ENCODE data around the gene EIF3D. TPM values are rescaled to one million over a fixed set of nuclear protein-coding genes. Genes with fewer than 3 reads are reported as not detected.

Gene EIF3D
- total and polyA plus RNA-seq, 2 of the 13 experiments (the other 11 are each of a cell fraction or from before 2014, with no cell fraction given): 118 to 274 TPM

DNA sequence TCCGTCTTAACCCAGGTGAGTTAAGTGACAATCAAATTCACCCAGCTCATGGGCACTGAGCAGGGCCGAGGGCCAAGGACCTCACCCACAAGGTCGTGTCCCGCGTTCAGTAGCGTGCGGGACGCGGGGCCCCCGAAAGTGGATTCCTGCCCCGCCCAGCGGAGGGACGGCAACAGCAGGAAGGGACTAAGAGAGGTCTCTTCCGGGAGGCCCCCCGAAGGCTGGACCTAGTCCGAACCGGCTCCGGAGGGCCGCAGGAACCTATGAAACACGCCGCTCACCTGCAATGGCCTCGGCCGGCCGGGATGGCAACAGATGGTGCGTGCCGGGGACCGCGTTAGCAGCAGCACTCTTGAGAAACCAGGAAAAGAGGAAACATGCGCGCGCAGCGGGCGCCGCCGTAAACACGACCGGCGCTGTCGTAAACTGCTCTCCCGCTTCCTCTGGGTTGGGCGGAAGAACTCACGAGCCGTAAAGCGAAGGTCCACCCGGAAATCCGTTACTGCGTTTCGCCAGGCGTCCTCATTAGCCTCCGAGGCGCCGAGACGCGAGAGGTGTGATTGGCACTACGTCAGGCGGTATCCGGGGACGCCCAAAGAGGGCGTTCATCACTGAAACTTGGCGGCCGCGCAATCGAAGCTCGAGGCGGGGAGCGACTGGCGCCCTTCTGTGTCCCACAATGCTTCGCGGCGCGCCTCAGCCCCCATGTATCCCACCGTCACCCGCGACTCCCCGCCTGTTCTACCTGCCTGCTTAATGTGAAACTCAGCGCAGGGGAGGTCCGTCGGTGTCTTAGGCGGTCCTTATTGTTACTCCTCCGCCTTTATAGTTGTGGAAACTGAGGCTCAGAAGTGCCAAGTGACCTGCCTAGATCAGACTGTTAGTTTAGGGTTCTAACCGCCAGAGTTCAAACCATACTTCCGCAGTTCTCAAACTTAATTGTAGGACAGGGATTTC lies at the start of gene EIF3D (continued):
- no peak for TF ChIP-seq FLYWCH1 (CRISPR knock-in tag; IDR thresholded peaks at IDR 0.05)
- TF ChIP-seq ETV5 (CRISPR knock-in tag; IDR thresholded peaks at IDR 0.05; ENCODE audit: borderline replicate concordance): peak; percentile 87
- TF ChIP-seq GTF3A (CRISPR knock-in tag; conservative IDR thresholded peaks at IDR 0.05): no peak
- no peak for TF ChIP-seq ZNF234 (CRISPR knock-in tag; conservative IDR thresholded peaks at IDR 0.05)
- no peak; the same call in 1 of the 2 replicates for TF ChIP-seq NKX3-1 (CRISPR knock-in tag; IDR thresholded peaks at IDR 0.05)
- TF ChIP-seq PAX8 (CRISPR knock-in tag; IDR thresholded peaks at IDR 0.05; ENCODE audit: borderline replicate concordance): no peak
- TF ChIP-seq KMT2B (CRISPR knock-in tag; IDR thresholded peaks at IDR 0.05): peak; percentile 70; the same call in 1 of the 2 replicates
- TF ChIP-seq, protein P1, sequence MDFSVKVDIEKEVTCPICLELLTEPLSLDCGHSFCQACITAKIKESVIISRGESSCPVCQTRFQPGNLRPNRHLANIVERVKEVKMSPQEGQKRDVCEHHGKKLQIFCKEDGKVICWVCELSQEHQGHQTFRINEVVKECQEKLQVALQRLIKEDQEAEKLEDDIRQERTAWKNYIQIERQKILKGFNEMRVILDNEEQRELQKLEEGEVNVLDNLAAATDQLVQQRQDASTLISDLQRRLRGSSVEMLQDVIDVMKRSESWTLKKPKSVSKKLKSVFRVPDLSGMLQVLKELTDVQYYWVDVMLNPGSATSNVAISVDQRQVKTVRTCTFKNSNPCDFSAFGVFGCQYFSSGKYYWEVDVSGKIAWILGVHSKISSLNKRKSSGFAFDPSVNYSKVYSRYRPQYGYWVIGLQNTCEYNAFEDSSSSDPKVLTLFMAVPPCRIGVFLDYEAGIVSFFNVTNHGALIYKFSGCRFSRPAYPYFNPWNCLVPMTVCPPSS (IDR thresholded peaks at IDR 0.05): no peak
- no peak for TF ChIP-seq CAMTA2 (CRISPR knock-in tag; IDR thresholded peaks at IDR 0.05; ENCODE audit: borderline replicate concordance)
- TF ChIP-seq, protein P2, sequence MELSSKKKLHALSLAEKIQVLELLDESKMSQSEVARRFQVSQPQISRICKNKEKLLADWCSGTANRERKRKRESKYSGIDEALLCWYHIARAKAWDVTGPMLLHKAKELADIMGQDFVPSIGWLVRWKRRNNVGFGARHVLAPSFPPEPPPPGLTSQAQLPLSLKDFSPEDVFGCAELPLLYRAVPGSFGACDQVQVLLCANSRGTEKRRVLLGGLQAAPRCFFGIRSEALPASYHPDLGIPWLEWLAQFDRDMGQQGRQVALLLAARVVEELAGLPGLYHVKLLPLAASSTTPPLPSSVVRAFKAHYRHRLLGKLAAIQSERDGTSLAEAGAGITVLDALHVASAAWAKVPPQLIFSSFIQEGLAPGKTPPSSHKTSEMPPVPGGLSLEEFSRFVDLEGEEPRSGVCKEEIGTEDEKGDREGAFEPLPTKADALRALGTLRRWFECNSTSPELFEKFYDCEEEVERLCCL (CRISPR knock-in tag; IDR thresholded peaks at IDR 0.05; ENCODE audit: borderline replicate concordance): peak; percentile 61; the same call in 1 of the 2 replicates
- peak; percentile 99 for TF ChIP-seq FOXK1 (CRISPR knock-in tag; IDR thresholded peaks at IDR 0.05; ENCODE audit: borderline replicate concordance, low read depth)
- no peak; the same call in 1 of the 2 replicates for TF ChIP-seq ZNF569 (CRISPR knock-in tag; IDR thresholded peaks at IDR 0.05; ENCODE audit: borderline replicate concordance)
- peak; percentile 88; the same call in 1 of the 2 replicates for TF ChIP-seq KLF12 (CRISPR knock-in tag; IDR thresholded peaks at IDR 0.05; ENCODE audit: borderline replicate concordance)
- TF ChIP-seq SMAD1 (CRISPR knock-in tag; IDR thresholded peaks at IDR 0.05; ENCODE audit: borderline replicate concordance, low read depth): peak; percentile 90; the same call in 1 of the 2 replicates
- TF ChIP-seq ZNF230 (CRISPR knock-in tag; IDR thresholded peaks at IDR 0.05): peak; percentile 82
- TF ChIP-seq TARDBP (CRISPR knock-in tag; IDR thresholded peaks at IDR 0.05): peak; percentile 66; the same call in 1 of the 2 replicates
- TF ChIP-seq ZNF124 (CRISPR knock-in tag; IDR thresholded peaks at IDR 0.05): peak; percentile 81
- TF ChIP-seq, protein P3, sequence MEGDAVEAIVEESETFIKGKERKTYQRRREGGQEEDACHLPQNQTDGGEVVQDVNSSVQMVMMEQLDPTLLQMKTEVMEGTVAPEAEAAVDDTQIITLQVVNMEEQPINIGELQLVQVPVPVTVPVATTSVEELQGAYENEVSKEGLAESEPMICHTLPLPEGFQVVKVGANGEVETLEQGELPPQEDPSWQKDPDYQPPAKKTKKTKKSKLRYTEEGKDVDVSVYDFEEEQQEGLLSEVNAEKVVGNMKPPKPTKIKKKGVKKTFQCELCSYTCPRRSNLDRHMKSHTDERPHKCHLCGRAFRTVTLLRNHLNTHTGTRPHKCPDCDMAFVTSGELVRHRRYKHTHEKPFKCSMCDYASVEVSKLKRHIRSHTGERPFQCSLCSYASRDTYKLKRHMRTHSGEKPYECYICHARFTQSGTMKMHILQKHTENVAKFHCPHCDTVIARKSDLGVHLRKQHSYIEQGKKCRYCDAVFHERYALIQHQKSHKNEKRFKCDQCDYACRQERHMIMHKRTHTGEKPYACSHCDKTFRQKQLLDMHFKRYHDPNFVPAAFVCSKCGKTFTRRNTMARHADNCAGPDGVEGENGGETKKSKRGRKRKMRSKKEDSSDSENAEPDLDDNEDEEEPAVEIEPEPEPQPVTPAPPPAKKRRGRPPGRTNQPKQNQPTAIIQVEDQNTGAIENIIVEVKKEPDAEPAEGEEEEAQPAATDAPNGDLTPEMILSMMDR (CRISPR knock-in tag; IDR thresholded peaks at IDR 0.05): no peak; the same call in 1 of the 2 replicates
- TF ChIP-seq MEIS1 (CRISPR knock-in tag; IDR thresholded peaks at IDR 0.05; ENCODE audit: borderline replicate concordance): peak; percentile 91; the same call in 1 of the 2 replicates
- peak; percentile 72; the same call in 1 of the 2 replicates for TF ChIP-seq ZNF274 (CRISPR knock-in tag; IDR thresholded peaks at IDR 0.05)
- TF ChIP-seq, protein P4, sequence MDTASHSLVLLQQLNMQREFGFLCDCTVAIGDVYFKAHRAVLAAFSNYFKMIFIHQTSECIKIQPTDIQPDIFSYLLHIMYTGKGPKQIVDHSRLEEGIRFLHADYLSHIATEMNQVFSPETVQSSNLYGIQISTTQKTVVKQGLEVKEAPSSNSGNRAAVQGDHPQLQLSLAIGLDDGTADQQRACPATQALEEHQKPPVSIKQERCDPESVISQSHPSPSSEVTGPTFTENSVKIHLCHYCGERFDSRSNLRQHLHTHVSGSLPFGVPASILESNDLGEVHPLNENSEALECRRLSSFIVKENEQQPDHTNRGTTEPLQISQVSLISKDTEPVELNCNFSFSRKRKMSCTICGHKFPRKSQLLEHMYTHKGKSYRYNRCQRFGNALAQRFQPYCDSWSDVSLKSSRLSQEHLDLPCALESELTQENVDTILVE (CRISPR knock-in tag; IDR thresholded peaks at IDR 0.05): peak; percentile 97
- TF ChIP-seq ZFYVE20 (CRISPR knock-in tag; IDR thresholded peaks at IDR 0.05; ENCODE audit: borderline replicate concordance, low read depth): no peak
